ENCODE data around the gene NEUROD4.

NEUROD4 gene

GRCh38 chr12:54998958-54999510, 20.7 kb upstream of the NEUROD4 start:
- no peak for DNase-seq

DNA sequence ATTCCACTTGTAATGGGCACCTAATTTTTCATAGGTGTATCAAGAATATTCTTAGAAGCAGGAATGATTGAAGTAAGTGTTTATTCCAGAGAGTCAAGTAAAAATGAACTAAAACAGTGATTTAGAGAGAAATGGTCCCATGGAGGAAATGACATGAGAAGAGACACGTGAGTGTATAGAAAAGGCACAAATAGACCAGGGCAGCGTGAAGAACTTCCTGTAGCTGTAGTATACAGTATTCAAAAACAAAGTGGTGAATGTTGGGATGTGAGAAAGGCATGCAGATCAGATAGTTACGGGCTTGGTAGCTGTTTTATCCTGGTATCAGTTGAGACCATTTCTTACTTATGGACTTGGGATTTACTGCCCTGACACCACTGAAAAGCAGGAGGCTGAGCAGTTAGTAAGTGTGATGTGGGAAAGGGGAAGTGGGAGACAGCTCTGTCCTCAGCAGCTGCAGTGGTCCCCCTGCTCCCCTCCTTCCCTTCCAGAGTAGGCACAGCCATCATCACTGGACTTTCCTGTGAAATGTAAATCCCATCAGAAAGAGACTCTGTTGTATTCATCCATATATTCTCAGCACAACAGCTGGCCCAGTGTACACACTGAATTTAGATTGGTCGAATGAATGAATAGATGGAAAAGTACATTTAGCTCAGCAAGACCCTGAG, 18.4 kb upstream of the NEUROD4 start:
- DNase-seq = no peak

DNA sequence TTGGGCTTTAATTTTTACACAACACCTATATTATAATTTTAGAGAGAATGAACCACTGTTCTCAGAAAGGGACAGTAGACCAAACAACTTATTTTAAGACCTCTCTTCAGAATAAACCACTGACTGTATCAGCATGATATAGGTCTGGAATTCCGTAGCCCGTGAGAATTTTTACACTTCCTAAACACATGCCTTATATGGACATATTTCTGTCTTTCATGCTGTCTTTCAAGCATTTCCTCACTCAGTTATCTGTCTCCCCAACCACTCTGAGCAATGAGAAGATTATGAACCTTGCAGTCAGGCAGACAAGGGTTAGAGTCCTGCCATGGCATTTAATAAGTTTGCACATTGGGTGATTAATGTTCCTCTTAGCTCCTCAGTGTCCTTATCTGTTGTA, 17.4 kb upstream of the NEUROD4 start:
- no peak for DNase-seq

DNA sequence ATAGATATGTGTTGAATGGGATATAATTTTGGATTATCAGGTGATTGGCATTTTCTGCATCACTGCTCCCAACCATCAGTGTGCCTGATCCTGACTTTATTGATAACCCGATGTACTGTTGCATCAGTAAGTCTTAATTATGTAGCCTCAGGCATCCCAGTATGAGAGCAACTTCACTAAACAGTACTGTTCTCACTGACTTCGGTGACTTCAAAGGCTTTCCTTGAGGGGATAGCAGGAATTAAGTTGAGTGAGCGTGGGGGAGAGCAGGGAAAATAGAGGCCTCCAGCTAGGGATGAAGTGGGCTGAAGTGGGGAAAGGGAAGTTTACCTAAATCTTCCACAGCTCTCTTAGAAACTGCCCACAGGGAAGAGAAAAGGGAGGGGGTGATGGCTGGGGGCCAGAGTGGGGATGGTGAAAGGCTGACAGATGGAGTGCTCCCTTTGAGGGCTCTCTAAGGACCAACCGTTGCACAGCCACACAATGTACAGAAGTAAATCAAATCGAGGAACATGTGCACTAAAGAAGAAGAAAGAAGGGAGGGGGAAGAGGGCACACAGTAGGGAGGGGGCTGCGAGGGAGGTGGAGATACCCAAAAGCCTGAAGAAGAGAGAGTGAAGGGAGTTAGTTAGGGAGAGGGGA, 10.7 kb upstream of the NEUROD4 start:
- no peak for DNase-seq

DNA sequence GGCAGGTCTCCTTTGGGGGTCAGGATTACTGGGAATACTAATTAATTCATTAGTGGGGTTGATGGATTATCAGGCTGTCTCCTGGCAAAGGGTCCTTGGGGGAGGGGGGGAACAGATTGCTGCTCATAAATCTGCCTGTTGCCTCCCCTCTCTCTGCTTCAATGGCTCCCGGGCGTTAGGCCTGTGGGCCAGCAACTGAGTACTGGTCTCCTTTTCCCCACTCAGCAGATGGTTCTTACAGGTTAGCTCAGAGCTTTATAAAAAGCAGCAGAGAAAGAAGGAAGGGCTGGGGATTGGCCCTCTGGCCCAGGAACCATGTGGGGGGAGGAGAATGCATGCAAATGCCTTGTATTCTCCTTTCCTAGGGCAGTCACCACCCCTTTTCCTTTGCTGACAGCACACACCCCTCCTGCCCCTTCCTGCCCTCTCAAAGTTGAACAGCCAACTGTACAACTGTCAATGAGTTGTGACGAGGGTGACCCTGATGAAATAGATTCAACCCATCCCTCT, 2.3 kb upstream of the NEUROD4 start:
- no peak for DNase-seq

DNA sequence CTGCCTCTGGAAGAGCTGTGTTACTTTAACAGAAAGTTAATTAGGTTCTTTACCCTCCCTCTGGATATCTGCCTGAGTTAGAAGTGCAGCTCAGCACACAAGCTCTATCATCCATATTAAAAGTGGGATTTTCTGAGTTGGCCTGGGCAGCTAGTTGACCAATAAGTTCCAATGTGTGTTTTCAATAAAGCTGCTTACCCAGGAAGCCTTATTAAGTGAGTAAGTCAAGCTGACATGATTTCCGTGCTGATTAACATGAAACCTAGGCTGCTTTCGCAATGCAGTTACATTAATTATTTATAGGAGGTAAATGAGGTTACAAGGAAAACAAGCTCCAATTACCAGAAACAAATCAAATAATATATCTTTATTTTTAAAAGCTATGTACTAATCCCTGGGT, 4.8 kb downstream of the NEUROD4 start:
- DNase-seq = no peak

DNA sequence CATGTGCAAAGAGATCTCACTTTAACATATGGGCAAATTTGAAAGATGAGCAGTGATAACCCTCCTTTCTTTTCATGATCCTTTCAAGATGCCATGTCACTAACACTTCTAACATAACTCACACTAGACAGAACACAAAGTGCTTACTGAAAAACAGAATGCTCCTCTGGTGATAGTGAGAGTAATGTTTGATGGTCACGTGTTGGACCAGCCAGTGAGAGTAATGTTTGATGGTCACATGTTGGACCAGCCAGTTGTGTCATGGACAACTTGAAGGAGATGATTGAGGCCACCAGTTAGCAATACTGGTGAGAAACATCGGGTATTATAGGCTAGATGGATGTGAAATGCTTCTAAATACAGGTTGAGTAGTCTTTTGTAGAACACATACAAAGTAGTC, 5.7 kb downstream of the NEUROD4 start:
- no peak for DNase-seq

DNA sequence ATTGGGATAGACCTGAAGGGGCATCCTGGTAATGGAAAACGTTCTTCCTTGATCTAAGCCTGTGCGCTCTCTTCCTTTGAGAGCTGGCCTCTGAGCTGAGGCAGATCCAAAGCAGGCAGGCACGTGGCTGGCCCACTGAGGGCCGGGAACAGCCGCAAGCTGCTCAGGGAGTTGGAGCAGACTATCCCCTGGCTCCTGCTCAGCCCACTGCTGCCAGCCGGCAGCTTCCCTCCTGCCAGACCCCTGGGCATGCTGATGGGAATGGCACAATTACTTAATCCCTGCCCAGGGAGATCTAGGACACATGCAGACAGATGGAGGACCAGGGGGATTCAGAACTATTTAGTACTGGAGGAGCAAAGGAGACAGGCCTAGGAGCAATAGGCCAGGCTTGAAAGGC, 14.4 kb downstream of the NEUROD4 start:
- DNase-seq = no peak

- DNase-seq = no peak
Observed at GRCh38 chr12:55036326-55037115, 16.7 kb downstream of the NEUROD4 start.

GRCh38 chr12:55037351-55037987, 17.7 kb downstream of the NEUROD4 start:
- no peak for DNase-seq

- no peak for DNase-seq
Observed at GRCh38 chr12:55039395-55040354, 19.9 kb downstream of the NEUROD4 start.

DNA sequence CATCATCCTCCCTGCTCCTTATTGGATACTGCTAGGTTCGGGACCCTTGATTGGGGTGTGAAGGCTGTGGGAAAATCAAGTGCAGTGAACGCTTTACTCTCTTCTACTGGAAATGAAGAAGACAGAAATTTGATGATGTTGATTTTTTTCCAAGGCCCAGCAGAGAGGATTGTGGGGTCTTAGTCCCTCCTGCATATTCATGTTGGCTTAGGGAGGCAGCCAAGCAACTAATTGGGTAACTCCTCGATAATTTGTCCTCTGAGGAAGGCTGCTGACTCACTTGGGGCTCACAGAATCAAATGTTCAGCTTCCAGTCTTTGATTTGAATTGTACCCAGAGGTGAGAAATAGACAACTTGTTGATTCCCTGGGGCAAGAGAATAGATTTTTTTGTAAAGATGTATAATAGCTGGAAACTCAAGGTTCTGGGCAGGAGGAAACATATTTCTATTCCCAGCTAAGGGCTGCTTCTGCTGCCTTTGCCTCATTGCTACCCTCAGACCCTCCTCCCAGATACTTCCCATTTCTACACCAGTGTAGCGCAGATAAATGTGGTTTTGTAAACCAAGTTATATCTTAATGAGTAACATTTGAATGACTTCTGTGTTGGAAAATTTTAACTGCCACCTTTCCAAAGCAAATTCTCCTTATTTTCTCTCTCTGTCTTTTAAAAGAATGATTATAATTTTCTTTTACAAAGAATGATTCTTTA, 21.7 kb downstream of the NEUROD4 start:
- DNase-seq = no peak

DNA sequence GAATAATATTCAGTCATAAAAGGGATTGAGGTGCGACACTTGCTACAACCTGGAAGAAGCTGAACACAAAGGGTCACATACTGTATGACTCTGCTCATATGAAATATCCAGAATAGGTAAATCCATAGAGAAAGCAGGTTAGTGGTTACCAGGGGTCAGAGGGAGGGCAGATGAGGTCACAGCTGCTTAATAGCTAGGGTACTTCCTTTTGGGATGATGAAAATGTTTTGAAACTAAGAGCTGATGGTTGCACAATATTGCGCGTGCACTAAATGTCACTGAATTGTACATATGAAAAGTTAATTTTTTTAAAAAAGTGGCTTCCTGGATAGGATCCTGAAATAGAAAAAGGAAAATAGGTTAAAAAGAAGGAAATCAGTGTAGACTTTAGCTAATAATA, 23.8 kb downstream of the NEUROD4 start:
- no peak for DNase-seq

GRCh38 chr12:55044135-55044534, 24.4 kb downstream of the NEUROD4 start:
- no peak for DNase-seq

GRCh38 chr12:55049676-55050075, 29.9 kb downstream of the NEUROD4 start:
- DNase-seq = no peak

DNA sequence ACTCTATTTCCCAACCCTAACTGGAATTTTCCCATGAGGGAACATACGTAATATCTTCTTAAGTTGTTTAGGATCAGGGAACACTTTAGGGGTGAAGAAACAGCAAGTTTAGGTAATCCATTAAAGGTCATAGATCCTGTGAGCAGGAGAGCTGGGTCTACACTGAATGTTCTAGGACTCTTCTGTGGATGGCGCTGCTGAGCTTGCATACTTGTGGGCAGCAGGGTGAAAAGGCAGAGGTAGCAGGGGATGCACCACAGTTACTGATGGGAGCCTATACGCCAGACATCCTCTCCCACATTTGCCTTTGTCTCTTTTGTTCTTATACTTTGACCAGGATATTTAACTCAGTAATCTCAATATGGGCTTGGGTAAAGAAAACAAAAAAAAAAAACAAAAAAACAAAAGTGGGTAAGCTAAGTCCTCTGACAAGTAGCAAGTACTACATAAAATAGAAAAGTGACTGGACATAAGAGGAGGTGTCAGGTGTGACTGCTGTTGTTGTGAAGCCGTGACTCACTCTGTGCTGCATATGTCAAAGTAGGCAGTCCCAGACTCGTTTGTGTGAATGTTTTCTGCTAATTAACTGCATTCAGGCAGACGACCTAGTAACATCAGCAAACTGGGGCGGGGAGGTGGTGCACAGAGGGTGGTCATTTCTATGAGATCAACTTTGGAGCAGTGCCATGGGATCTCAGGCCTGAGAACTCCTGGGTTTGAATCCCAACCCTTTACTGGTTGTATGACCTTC, 31.6 kb downstream of the NEUROD4 start:
- DNase-seq = no peak

GRCh38 chr12:55057481-55057880, 37.7 kb downstream of the NEUROD4 start:
- no peak for DNase-seq

GRCh38 chr12:55058082-55058481, 38.3 kb downstream of the NEUROD4 start:
- DNase-seq = no peak

DNA sequence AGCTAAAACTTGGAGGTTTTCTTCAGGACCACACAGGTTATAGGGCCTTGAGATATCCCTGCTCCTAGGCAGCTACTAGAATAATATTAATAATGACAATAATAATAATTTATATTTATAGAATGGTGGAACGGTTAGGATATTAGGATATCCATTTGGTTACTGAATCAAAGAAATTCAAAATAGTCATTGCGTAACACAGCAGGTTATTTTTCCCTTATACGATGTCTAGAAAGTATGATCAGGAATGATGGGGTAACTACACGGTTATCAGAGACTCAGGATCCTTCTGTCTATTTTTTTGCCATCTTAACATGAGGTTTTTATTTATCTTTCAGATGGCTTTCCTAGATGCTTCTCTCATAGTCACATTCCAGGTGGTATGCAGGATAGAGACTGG, 39.0 kb downstream of the NEUROD4 start:
- DNase-seq = no peak

DNA sequence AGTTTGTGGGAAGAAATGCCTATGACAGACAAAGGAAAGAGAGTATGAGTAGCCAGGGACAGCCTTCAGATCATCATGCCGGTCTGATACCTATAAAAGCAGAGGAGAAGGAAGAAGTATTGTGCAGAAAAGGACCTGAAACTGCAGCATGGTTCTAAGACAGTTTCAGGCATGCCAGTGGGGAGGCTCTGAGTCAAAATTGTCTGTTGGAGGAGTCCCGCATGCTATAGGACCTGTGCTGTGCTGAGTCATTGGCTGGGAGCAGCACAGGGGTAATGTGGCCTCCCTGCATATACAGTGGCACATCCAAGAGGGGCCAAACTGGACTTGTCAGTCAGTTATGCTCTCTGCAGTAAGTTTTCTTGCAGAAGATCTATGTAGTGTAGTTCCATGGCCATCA, 40.7 kb downstream of the NEUROD4 start:
- no peak for DNase-seq

Data from T1000 (cell line).